Measurements from ENCODE around the gene RNF166.
A peak's percentile ranks its signal among the peaks of the same experiment; 100 is the strongest.

The RNF166 gene

GRCh38 chr16:88694221-88695087 lies 11.8 kb downstream of the RNF166 start:
- DNase-seq (ENCODE audit: low read depth in 1 of 2, low spot score in 1 of 2) = no peak

DNA sequence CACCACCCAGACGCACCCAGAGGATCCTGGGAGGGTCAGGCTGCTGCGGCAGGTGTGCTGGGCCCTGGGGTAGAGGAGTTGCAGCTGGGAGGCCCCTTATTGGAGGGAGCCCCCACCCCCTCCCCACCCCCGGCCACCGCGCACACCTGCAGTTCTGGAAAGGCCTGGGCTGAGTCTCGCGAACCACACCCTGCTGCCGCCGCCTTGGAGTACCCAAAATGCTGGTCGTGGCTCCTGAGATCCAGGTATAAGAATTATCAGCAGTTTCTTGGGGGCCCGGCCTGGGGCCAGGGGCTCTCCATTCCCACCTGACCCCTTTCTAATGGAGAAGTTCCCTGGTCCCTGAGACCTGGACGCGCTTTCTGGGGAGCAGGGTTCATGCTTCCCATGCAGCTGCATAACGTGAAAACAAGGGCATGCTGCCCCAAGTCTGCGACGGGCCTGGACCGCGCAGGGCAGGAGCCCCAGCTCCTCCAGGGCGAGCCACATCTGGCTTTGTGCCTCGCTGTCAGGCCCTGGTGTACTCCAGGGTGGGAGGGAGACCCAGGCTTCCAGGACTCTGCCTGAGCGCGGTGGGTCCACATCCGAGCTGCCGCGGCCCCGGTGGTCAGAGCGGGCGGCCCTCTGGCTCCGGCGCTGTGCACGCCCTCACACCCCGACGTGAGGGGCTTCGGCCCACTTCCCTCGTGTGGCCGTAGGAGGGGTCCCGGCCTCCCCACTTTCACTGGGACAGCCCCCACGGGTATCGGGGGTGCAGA lies 12.6 kb downstream of the RNF166 start:
- DNase-seq (ENCODE audit: low read depth in 1 of 2, low spot score in 1 of 2) = no peak

DNA sequence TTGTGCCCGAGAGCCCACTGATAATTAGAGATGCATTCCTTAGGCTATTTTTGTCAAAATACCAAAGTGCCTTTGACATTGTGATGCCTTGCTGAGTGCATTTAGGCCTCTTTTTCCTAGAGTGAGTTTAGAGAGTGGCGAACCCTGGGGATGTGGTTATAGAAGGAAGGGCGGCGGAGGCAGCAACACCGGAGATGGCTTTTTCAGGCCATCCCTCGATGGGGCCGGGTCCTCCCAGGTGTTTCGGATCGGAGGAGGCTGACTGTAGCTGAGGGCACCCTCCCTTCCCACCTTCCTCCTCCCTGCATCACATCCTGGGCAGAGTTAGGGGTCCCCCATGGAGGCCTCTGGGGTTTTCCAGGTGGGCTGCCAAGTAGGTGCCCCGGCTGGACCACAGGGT lies 13.3 kb downstream of the RNF166 start:
- no peak for DNase-seq (ENCODE audit: low read depth in 1 of 2, low spot score in 1 of 2)

- no peak for DNase-seq (ENCODE audit: low read depth in 1 of 2, low spot score in 1 of 2)
Measured at GRCh38 chr16:88691924-88692560, 14.2 kb downstream of the RNF166 start.

DNA sequence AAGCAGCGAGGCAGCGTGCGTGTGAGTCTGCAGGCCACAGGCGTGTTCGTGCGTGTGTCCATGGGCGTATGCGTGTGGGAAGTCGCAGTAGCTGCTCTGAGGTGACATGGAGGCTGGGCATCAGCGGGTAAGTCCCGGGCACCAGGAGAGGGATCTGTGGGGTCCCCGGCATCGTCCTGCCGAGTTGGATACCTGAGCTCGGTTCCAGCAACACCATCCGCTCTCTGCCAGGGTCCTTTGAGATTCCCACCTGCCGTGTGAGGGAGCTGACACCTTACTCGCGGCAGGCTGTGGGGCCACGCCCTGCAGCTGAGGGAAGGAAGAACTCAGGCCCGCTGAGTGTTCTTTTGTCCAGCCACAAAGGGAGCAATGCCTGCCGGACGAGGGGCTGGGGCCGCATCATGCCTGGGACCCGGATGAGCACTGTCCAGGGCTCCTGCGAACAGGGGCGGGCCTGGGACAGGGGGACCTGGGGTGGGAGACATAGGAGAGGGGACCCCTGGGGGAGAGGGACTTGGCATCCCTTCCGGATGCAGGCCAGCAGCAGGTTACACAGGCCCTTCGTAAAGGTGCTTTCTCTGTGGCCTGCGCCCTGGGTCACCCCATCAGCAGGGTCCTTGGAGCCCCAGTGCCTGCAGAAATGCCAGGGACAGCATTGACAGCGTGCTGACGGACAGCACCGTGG lies 14.9 kb downstream of the RNF166 start:
- DNase-seq (ENCODE audit: low read depth in 1 of 2, low spot score in 1 of 2) = no peak

- no peak for DNase-seq (ENCODE audit: low read depth in 1 of 2, low spot score in 1 of 2)
Measured at GRCh38 chr16:88690341-88691128, 15.7 kb downstream of the RNF166 start.

GRCh38 chr16:88688013-88688778 lies 18.0 kb downstream of the RNF166 start:
- no peak for DNase-seq (ENCODE audit: low read depth in 1 of 2, low spot score in 1 of 2)

- no peak for DNase-seq (ENCODE audit: low read depth in 1 of 2, low spot score in 1 of 2)
Measured at GRCh38 chr16:88687676-88688012, 18.6 kb downstream of the RNF166 start.

DNA sequence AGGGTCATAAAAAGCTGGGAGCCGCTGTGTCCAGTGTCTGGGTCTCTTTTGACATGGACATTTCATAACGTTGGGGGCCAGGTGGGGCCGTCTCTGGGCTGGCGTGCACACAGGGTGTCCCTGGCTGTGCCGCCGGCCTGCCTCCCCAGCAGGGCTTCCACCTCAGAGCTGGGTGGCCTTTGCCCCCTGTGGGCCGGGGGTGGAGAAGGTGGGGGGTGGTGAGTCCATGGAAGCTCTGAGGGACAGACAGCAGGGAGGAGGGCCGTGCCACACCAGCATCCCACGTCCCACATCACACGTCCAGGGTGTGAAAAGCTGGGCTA lies 19.0 kb downstream of the RNF166 start:
- DNase-seq (ENCODE audit: low read depth in 1 of 2, low spot score in 1 of 2) = no peak

DNA sequence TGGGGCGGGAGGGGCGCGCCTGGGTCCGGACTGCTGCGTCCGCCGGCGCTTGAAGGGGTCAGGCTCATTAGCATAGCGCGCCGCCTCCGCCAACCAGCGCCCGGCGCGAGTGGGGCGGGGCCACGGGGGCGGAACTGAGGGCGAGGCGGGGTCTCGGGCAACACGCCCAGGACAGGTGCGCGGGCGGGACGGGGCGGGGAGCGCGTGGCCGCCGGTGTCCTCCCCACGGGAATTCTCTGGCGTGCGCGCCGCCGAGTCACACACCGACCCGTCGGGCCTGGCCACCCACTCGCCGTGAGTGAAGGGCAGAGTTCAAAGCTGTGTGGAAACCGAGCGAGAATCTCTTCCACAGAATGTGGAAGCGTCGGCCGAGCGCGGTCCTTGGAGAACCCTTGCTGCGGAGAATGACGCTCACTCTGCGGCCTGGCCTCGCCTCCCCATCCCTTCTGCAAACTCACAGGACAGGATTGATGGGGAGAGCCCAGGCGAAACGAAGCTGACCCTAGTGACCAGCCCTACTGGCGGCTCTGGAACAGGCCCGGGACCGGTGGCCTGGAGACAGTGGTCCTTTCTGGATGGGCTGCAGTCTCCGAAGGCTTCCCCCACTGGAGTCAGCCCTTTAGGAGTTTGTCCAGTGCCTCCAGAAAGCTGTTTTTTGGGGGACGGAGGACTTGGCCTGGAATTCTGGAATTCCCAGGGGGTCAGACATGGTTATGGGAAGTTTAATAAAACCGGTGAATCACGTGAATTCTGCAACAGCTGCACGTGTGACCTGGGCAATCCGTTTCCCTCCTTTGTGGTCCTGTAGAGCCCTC lies 19.6 kb downstream of the RNF166 start, which contains the start of gene SNAI3:
TSS of gene SNAI3 (minus strand) at position 69 of the 815 bp plus-strand sequence. CDS start 101 bp downstream, outside the sequence.
- peak; percentile 66 to 82 for DNase-seq (ENCODE audit: low read depth in 1 of 2, low spot score in 1 of 2)

GRCh38 chr16:88686062-88686438 lies 20.2 kb downstream of the RNF166 start:
- no peak for DNase-seq (ENCODE audit: low read depth in 1 of 2, low spot score in 1 of 2)

DNA sequence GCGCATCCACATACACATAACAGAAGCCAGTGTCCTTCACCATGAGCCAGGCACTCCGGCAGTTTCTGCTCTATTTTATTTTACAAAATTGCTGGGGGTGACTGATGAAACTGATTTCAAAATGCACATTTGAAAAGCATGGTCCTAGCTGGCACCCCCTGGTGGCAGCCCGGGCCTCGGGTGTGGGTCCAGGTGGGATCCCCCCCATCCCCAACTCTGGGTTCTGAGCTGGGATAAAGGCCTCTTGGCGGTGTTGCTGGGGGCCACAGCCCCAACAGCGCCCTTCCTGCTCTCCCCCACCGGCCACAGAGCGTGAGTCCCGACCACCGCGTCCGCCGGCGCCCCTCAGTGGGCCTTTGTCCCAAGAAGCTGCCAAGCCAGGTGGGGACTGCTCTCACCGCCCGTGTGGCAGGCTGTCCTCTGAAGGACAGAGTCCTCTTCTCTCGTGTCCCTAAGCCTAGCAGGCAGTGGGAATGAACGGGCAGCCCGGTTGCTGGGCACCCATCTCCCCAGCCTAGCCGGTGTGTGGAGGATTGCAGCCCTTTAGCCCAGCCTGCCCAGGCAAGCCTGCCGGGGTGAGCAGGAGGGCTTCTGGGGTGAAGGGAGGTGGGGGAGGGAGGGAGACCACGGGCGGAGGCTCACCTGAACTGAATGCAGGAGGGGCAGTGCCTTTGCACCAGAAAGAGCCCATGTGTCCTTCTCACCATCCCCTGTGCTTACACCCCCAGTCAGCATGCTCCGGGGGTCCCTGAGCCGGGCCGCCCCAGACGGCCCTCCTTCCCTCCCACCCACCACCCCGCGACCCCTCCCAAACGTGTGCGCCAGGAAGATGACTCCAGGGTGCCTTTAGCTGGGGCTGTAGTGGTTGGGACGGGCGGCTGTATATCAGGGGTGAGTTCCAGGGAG lies 20.8 kb downstream of the RNF166 start:
- DNase-seq (ENCODE audit: low read depth in 1 of 2, low spot score in 1 of 2) = peak; percentile 37 to 43

DNA sequence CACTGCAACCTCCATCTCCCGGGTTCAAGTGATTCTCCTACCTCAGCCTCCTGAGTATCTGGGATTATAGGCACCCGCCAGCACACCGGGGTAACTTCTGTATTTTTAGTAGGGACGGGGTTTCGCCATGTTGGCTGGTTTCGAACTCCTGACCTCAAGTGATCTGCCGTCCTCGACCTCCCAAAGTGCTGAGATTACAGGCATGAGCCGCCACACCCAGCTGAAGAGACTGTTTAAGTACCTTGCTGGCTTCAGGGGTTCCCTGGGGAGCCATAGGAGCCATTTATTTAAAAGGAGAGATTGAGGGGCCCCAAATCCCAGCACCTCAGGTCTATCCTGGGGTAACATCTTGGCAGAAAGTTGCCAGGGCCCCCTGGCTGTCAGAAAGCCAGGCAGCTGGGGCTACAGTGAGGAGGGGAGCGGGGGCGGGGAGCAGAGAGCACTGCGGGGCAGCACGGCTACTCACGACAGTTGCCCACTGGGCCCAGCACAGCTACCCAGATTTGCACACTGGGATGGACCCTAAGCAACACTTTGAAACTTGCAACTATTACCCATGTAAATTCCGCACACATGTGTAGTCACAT lies 21.5 kb downstream of the RNF166 start:
- DNase-seq (ENCODE audit: low read depth in 1 of 2, low spot score in 1 of 2) = no peak

DNA sequence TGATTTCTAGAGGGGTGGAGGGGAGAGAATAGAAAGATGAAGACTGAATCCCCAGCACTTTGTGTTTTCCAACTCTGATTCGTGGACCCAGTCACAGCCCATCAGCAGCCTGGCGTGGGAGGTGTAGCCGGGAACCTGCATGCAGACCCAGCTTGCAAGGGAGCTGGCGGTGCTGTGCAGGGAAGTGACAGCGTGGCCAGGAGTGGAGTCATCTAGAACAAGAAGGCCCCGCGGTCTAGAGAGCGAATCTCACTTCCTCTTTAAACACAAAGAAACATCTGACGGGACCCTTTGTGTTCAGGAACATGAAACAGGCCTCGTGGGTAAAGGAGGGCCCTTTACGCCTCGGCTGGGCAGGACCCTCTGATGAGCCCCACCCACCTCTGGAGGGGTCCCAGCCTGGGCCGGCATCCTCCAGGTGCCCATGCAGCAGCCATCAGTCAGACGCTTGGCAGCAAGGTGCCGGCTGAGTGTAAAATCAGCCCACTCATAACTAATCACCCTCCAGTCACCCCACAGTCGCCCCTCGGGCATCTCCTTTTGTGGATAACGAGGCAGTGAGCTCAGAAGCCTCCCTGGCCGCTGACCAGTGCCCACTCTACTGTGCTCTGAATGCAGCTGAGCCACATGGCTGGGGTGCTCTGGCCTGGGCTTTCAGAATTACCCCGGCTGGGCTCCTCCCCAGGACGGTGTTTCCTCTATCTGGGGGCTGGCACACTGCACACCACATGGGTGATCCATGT lies 24.3 kb downstream of the RNF166 start:
- DNase-seq (ENCODE audit: low read depth in 1 of 2, low spot score in 1 of 2) = peak in 1 of 2 donors; percentile 47

DNA sequence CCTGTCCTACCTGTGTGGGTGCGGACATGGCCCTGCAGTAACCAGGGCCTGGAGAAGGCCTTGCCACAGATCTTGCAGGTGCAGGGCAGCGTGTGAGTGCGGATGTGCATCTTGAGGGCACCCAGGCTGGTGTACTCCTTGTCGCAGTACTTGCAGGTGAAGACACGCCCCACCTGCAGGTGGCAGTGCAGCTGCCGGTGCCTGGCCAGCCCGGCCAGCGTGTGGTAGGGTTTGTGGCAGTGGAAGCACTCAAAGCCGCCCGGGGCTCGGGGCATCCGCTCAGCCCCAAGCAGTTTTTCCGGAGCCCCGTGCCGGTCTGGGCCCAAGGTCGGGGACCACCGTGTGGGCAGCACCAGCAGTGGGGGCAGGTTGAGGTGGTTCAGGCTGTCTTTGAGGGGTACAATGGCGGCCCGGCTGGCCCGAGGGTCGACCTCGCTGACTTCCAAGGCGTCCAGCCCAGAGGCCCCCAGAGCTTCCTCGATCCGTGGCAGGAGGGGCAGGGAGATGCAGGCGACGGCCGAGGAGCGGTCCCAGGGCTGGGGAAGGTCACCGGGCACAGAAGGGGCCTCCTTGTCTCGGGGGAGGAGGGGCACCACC lies 25.0 kb downstream of the RNF166 start:
- DNase-seq (ENCODE audit: low read depth in 1 of 2, low spot score in 1 of 2) = no peak

- DNase-seq (ENCODE audit: low read depth in 1 of 2, low spot score in 1 of 2) = no peak
Measured at GRCh38 chr16:88680554-88681083, 25.6 kb downstream of the RNF166 start.

Measured in activated T-helper 1 cell treated with anti-CD3 and anti-CD28 coated beads, Interleukin-2, amount 50 U/mL, for 16 hours (primary cell).